Endothelial cell (in vitro differentiated cells): Measurements from ENCODE around the gene PPP1R12C. TPM values are rescaled to one million over a fixed set of nuclear protein-coding genes. Genes with fewer than 3 reads are reported as not detected.

ENCODE experiments used
- DNase-seq: peaks from one replicate; pipeline ENCODE4 v3.0.0; 2021; ENCODE audit warnings: low spot score
- H3K27ac Mint-ChIP-seq: one replicate; pipeline ENCODE4 v1.8.0; 2021; ENCODE audit warnings: mixed read lengths, inconsistent platforms; ENCODE audit not compliant: unreplicated experiment
- H3K27me3 Mint-ChIP-seq: one replicate; pipeline ENCODE4 v1.8.0; 2021; ENCODE audit warnings: mild to moderate bottlenecking, moderate library complexity, mixed read lengths, inconsistent platforms; ENCODE audit not compliant: unreplicated experiment
- H3K36me3 Mint-ChIP-seq: one replicate; pipeline ENCODE4 v1.8.0; 2021; ENCODE audit warnings: mild to moderate bottlenecking, low read depth, mixed read lengths, inconsistent platforms; ENCODE audit not compliant: unreplicated experiment
- H3K4me1 Mint-ChIP-seq: one replicate; pipeline ENCODE4 v1.8.0; 2021; ENCODE audit warnings: mild to moderate bottlenecking, mixed read lengths, inconsistent platforms; ENCODE audit not compliant: unreplicated experiment
- H3K4me3 Mint-ChIP-seq: one replicate; pipeline ENCODE4 v1.8.0; 2021; ENCODE audit warnings: mild to moderate bottlenecking, mixed read lengths, inconsistent platforms; ENCODE audit not compliant: unreplicated experiment
- H3K9me3 Mint-ChIP-seq: one replicate; pipeline ENCODE4 v1.8.0; 2021; ENCODE audit warnings: mixed read lengths, inconsistent platforms; ENCODE audit not compliant: unreplicated experiment
- CTCF ChIP-seq: fragments of 200-600 bp; sonication (generic); IDR thresholded peaks from one replicate; pipeline ENCODE4 v1.5.0; 2021; ENCODE audit warnings: antibody characterized with exemption; ENCODE audit not compliant: unreplicated experiment
- total RNA-seq: library from RNA; stranded (reverse); fragmentation: NEBNext Ultra II Directional; extraction: Animal tissue kit (Norgen Biotek cat#: 25700); gene quantifications from one replicate; pipeline ENCODE4 v1.2.1, GENCODE V29; 2021; ENCODE audit not compliant: unreplicated experiment

The PPP1R12C gene
- total RNA-seq, 1 donor from 2014 or later: 136 TPM

- Mint-ChIP-seq H3K27ac (no peak overlapping the region), H3K4me3 (no peak overlapping the region), H3K36me3 (peaks cover 14% of the 10 kb centered on the region), H3K9me3 (no peaks in the 10 kb centered on the region), H3K4me1 (no peaks in the 10 kb centered on the region), H3K27me3 (peaks cover 5% of the 10 kb centered on the region)
- DNase-seq: no peak
- TF ChIP-seq CTCF: no peak
Measured at GRCh38 chr19:55058781-55059610, 58.4 kb downstream of the PPP1R12C start.

DNA sequence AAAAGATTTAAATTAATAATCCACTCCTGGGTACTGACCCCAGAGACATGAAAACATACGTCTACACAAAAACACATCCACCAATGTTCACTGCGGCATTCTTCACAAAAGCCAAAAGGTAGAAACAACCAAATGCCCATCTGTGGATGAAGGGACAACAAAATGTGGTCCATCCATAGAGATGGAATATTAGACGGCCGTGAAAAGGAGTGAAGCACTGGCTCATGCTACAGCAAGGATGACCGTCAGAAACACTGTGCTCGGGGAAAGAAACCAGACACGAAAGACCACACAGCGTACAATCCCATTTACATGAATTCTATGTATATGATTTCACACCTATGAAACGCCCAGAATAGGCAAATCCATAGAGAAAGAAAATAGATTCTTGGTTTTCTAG lies 60.6 kb downstream of the PPP1R12C start:
- Mint-ChIP-seq H3K4me1 (no peaks in the 10 kb centered on the region), H3K9me3 (no peaks in the 10 kb centered on the region), H3K27me3 (no peaks in the 10 kb centered on the region), H3K27ac (no peak overlapping the region), H3K36me3 (peaks cover 17% of the 10 kb centered on the region), H3K4me3 (peak overlapping the region; percentile 52)
- no peak for DNase-seq
- no peak for TF ChIP-seq CTCF

- TF ChIP-seq CTCF: no peak
- H3K27ac Mint-ChIP-seq: no peak overlapping the region
- no peak for DNase-seq
- no peaks in the 10 kb centered on the region for H3K4me1 Mint-ChIP-seq
- H3K36me3 Mint-ChIP-seq: peaks cover 18% of the 10 kb centered on the region
- H3K4me3 Mint-ChIP-seq: no peak overlapping the region
- no peaks in the 10 kb centered on the region for H3K9me3 Mint-ChIP-seq
- no peaks in the 10 kb centered on the region for H3K27me3 Mint-ChIP-seq
Measured at GRCh38 chr19:55053735-55054134, 63.7 kb downstream of the PPP1R12C start.

GRCh38 chr19:55050749-55051532 lies 66.5 kb downstream of the PPP1R12C start:
- Mint-ChIP-seq H3K4me3 (no peak overlapping the region), H3K4me1 (no peaks in the 10 kb centered on the region), H3K36me3 (peaks cover 15% of the 10 kb centered on the region), H3K27ac (no peak overlapping the region), H3K9me3 (no peaks in the 10 kb centered on the region), H3K27me3 (peaks cover 3% of the 10 kb centered on the region)
- DNase-seq: no peak
- no peak for TF ChIP-seq CTCF

GRCh38 chr19:55048446-55048845 lies 69.0 kb downstream of the PPP1R12C start:
- no peak for TF ChIP-seq CTCF
- Mint-ChIP-seq H3K27me3 (peaks cover 3% of the 10 kb centered on the region), H3K9me3 (no peaks in the 10 kb centered on the region), H3K27ac (no peak overlapping the region), H3K4me1 (no peaks in the 10 kb centered on the region), H3K4me3 (no peak overlapping the region), H3K36me3 (peaks cover 7% of the 10 kb centered on the region)
- DNase-seq: no peak
